Measurements from ENCODE around the gene SERPINB10.

DNA sequence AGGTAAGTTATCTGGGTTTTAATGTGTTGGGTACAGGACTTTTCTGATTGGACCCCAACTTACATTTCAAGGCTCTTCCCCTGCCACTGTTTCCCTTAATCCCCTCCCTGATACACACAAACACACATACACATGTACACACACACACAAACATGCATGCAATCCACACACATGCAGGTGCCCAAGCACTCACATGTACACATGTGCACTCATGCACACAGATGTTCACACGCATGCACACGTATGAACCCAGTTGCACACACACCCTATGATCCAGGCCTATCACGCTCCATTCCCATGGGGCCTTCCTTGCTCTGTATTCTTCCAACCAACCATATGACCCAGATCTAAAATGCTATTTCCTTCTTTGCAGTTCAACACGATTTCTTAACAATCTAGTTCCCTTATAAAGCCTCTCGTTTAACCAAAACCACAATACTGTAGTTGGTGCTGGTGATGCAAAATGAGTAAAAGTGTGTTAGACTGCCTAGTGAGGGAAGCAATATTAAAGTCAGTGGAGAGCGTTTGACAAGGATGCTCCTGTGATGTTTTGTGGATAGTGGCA, 73.2 kb downstream of the SERPINB10 start:
- no peak for TF ChIP-seq CBX3 (IDR thresholded peaks at IDR 0.05; ENCODE audit: low read depth)
- TF ChIP-seq, protein P1, sequence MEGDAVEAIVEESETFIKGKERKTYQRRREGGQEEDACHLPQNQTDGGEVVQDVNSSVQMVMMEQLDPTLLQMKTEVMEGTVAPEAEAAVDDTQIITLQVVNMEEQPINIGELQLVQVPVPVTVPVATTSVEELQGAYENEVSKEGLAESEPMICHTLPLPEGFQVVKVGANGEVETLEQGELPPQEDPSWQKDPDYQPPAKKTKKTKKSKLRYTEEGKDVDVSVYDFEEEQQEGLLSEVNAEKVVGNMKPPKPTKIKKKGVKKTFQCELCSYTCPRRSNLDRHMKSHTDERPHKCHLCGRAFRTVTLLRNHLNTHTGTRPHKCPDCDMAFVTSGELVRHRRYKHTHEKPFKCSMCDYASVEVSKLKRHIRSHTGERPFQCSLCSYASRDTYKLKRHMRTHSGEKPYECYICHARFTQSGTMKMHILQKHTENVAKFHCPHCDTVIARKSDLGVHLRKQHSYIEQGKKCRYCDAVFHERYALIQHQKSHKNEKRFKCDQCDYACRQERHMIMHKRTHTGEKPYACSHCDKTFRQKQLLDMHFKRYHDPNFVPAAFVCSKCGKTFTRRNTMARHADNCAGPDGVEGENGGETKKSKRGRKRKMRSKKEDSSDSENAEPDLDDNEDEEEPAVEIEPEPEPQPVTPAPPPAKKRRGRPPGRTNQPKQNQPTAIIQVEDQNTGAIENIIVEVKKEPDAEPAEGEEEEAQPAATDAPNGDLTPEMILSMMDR (IDR thresholded peaks at IDR 0.05 in 2 of 3, conservative IDR thresholded peaks at IDR 0.05 in 1 of 3; ENCODE audit: borderline replicate concordance in 1 of 3, insufficient read depth in 1 of 3, low read depth in 2 of 3, low read length in 2 of 3) = no peak
- TF ChIP-seq, protein P2, sequence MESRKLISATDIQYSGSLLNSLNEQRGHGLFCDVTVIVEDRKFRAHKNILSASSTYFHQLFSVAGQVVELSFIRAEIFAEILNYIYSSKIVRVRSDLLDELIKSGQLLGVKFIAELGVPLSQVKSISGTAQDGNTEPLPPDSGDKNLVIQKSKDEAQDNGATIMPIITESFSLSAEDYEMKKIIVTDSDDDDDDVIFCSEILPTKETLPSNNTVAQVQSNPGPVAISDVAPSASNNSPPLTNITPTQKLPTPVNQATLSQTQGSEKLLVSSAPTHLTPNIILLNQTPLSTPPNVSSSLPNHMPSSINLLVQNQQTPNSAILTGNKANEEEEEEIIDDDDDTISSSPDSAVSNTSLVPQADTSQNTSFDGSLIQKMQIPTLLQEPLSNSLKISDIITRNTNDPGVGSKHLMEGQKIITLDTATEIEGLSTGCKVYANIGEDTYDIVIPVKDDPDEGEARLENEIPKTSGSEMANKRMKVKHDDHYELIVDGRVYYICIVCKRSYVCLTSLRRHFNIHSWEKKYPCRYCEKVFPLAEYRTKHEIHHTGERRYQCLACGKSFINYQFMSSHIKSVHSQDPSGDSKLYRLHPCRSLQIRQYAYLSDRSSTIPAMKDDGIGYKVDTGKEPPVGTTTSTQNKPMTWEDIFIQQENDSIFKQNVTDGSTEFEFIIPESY (IDR thresholded peaks at IDR 0.05; ENCODE audit: extremely low read depth, insufficient replicate concordance, low read length) = no peak
- TF ChIP-seq POLR2A (IDR thresholded peaks at IDR 0.05; ENCODE audit: borderline replicate concordance, extremely low read depth, insufficient read depth, insufficient read length) = no peak
- no peak for TF ChIP-seq RAD21 (IDR thresholded peaks at IDR 0.05; ENCODE audit: low read depth)
- no peak for TF ChIP-seq EZH2phosphoT487 (IDR thresholded peaks at IDR 0.05; ENCODE audit: borderline replicate concordance)
